Retina (tissue), 1 donor: ENCODE data around the gene NKX2-1.

Source experiments
- DNase-seq: peaks from one replicate; pipeline ENCODE4 v3.0.0-alpha.2; 2016

The NKX2-1 gene

DNA sequence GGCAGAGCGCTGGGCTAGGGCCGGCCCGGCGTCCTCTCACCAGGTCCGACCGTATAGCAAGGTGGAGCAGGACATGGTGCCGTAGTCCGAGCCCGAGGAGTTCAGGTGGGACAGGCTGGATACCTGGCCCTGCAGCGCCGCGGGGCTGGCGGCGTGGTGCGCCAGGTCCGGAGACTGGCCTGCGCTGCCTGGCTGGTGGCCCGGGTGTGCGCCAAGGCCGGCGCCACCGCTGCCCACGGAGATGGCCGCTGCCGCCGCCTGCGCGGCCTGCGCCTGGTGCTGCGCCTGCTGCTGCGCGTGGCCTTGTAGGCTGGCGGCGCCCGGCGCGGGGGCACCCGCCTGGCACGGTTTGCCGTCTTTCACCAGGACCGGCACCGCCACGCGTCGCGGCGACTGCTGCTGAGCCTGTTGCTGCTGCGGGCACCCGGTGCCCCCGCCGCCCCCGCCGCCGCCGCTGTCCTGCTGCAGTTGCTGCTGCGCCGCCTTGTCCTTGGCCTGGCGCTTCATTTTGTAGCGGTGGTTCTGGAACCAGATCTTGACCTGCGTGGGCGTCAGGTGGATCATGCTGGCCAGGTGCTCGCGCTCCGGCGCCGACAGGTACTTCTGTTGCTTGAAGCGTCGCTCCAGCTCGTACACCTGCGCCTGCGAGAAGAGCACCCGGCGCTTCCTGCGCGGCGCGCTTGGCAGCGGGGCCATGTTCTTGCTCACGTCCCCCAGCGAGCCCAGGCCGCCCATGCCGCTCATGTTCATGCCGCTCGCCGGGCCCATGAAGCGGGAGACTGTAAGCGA lies 2.6 kb downstream of the NKX2-1 start:
- peak; percentile 65 for DNase-seq

DNA sequence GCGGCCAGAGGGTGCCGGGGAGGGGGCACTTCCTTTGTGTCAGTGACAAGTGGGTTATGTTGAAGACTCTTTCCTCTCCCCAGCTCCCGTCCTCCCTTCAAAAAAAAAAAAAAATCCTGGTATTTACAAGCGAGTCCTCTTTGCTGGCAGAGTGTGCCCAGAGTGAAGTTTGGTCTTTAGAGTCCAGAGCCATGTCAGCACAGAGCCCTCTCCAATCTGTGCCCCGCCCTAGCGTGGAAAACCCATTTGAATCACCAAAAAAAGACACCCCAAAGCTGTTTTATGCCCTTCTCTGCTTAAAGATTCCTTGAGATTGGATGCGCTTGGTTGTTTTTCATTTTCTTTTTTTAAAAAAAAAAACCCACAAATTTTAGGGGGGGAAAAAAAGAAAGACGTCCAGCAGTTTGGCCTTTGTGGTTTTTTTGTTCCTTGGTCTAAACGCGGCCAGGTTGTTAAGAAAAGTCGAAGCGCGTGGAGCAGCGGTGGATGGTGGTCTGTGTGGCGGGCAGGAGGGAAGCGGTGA lies 3.3 kb downstream of the NKX2-1 start:
- DNase-seq, result peak; percentile 44

- peak; percentile 50 for DNase-seq
Observed at GRCh38 chr14:36515896-36516718, 3.9 kb downstream of the NKX2-1 start.

GRCh38 chr14:36515105-36515593 lies 4.9 kb downstream of the NKX2-1 start:
- DNase-seq, result peak; percentile 57

GRCh38 chr14:36514278-36515104 lies 5.5 kb downstream of the NKX2-1 start:
- peak; percentile 60 for DNase-seq

- DNase-seq, result peak; percentile 68
Observed at GRCh38 chr14:36513451-36514277, 6.4 kb downstream of the NKX2-1 start.

GRCh38 chr14:36513012-36513420 lies 7.0 kb downstream of the NKX2-1 start:
- DNase-seq, result peak; percentile 66

DNA sequence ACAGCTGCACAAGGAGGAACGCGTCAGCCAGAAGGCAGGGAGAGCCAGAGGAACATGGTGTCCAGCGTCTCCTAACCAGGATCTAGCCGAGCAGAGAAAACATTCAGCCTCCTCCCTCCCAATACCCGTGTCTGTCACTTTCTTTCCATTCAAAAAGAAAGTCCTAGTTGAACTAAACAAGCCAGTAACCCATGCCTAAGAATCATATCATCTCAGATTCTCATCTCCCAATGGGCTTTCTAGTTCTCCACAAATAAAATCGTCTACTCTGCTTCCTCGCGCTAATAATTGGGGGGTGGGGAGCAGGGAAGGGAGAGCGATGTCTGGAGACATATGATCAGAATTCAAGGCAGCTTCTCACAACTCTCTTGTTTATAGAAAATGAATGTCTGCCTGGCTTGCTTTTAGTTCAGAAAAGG lies 7.4 kb downstream of the NKX2-1 start:
- DNase-seq, result peak; percentile 28

GRCh38 chr14:36511981-36512584 lies 7.9 kb downstream of the NKX2-1 start:
- DNase-seq, result peak; percentile 30

GRCh38 chr14:36510874-36511273 lies 9.2 kb downstream of the NKX2-1 start:
- DNase-seq, result no peak

GRCh38 chr14:36510078-36510799 lies 9.8 kb downstream of the NKX2-1 start:
- DNase-seq, result peak; percentile 72

DNA sequence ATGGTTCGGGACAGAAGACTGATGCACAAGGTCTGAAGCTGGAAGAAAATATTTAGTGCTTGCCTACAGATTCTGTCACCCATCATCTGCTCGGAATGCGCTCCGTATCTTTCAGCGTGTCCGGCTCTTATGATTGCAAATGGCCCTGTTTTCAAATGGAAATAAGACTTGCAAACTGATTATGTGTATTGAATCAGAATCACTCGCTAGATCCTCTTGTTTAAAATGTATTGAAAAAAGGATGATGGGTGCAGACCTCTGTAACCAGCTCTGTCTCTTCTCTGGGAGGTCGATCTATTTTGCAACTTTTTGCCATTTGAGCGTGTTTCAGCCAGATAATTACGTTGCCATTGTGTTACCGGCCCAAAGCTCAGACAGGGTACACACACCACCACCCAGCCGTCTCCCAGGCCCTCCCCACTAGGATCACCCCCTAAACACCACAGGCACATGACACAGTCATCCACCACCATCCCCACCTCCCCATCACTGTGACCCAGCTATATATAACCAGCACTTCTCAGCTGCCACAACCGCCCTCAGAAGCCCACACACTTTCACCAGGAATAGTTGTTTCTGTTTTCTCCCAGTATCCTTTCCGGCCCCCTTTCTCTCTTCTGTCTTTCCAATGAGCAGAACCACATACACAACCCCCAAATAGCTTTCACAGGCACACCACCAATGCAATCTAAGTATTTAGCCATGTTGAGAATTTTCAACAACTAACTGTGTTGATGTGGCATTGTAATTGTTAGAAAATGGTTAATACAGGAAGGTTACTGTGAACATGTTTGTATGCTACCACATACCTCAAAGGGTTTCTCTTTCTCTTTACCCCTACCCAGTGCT lies 10.7 kb downstream of the NKX2-1 start:
- peak; percentile 54 for DNase-seq

GRCh38 chr14:36508418-36509068 lies 11.5 kb downstream of the NKX2-1 start:
- peak; percentile 72 for DNase-seq

DNA sequence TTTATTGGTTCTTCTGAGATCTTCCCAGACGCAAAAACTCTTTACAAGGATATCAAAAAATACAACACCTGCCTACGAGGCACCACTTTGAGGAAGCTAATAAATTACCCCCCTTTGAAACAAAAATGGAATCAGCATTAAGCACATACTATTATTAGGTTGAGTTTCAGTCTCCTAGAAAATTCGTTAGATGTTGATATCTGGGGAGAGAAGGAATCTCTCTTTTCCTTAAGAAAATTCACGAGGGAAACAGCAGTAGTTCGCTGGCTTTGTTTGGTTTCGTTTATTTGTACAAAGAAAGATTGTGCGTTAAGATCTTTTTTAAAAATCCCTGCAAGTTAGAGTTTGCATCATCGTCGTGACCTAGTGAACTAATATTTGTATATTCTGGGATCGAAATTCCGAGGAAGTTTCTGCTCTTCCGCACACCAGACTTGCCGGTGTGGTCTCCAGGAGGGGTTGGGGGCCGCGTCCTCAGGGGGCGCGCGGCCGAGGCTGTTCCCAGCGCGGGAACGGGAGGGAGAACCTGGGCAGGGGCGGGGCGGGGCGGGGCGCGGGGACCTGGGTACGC lies 12.1 kb downstream of the NKX2-1 start:
- DNase-seq, result peak; percentile 60

DNA sequence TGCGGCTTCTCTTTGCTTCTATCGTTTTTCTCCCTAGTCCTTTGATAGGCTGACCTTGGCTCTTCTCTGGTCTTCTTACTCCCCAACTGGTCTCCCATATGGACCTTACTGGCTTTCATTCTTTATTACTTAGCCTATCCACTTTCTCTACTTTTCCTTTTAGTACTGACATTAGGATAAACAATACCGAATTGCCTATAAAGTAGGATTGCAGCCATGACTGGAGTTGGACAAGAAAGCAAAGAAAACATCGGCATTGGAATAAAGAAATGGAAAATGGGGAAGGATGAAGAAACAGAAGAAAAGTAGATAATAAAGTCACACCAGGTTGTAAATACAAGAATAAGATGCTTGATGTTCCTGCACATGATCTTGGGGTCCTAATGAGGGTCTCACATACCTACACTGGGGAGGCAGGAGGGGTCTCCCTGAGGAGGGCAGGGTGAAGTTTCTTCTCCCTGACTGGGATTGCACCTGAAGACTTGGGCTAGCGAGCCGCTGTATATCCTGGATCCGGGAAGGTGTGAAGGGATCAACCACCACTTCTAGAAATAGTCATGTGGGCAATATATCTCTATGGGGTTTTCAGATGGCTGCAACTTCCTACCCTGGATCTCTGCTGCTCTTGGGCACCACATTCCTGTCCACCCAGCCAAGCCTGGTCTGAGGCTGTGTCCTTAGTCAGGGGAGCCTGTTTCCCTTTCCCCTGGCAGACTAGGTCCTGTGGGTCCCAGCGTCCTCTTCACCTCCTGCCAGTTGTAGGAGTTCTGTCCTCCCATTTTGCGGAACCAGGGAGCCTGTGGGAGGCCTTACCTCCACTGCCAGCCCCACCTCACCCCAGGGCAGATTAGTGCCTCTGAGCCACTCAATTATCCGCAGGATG lies 13.1 kb downstream of the NKX2-1 start:
- DNase-seq, result no peak

DNA sequence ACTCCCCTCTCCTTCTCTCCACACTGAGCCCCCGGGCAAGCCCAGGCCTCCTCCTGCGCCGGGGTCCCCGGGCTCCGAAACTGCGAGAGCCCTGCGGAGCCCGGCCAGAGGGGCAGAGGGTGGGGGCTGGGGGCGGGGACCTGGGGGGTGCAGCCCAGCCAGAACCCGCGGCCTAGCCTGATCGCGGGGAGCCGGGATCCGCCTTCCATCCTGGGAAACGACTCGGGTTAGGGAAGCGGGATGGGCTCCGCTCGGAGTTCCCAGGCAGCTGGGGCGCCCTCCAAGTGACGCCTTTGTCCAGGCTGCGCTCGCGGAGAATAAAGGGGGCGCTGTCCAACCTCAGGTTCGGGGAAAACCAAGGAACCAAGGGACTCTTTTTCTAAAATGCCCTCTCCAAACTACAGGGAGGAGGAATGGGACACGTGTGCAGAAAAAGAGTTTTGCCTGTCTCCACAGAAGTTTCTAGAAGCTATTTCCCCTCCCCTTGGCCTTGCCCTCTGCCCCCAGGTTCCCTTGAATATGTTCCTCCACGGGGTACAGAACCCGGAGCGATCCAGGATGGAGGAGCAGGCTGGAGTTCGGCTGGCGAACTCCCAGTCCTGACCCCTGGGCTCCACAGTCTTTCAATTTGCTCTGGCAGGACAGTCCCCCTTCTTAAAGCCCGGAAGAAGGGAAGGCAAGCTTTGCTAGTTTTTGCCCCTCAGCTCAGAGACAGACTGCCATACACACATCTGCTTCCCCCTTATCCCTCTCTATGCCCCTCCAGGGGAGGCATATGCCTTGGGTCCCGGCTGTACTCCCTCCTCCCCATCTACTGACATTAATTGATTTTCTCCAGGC lies 13.9 kb downstream of the NKX2-1 start:
- DNase-seq, result no peak
